ENCODE data around the gene MTTP.

The MTTP gene

GRCh38 chr4:99670409-99671073, 95.9 kb downstream of the MTTP start:
- no peak for DNase-seq

All from stimulated activated naive CD4-positive, alpha-beta T cell treated with Interleukin-2 at 50 U/mL for 16 hours (primary cell).